GM18511 (cell line): ENCODE measurements around the gene PITPNM3.

Experiments used
- ATAC-seq: cut with Tn5 transposase; IDR thresholded peaks from one replicate; pipeline ENCODE4 v1.9.1; 2021; ENCODE audit warnings: mild to moderate bottlenecking, moderate library complexity; ENCODE audit not compliant: unreplicated experiment

Gene PITPNM3

DNA sequence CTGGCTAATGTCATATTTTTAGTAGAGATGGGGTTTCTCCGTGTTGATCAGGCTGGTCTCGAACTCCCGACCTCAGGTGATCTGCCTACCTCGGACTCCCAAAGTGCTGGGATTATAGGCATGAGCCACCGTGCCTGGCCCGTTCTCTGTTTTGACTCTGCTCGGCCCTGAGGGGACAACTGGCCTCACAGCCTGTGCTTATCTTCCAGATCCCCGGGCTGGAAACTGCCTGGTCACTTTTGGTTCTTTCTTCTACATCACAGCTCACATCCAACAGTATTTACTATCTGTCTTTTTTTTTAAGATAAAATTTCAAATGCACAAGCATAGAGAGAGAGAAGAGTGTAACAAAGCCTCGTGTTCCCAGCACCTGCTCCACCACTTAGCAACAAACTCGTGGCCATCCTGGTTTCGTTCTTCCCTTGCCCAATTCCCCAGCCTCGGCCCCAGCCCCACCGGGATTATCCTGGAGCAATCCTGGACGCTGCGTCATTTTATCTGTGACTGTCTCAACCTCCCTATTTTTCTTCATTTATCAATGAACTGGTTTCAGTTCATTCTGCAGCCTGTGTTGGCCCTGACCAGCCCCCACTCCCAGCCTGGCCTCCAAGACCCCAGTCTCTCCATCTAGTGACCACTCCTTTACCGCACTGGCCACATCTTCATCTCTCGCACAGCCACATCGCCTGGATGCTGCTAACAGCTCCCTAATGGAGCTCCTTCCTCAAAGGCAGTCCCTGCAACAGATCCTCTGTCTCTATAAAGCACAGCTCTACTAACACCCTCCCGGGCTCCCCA, 91.0 kb downstream of the PITPNM3 start:
- no peak for ATAC-seq

DNA sequence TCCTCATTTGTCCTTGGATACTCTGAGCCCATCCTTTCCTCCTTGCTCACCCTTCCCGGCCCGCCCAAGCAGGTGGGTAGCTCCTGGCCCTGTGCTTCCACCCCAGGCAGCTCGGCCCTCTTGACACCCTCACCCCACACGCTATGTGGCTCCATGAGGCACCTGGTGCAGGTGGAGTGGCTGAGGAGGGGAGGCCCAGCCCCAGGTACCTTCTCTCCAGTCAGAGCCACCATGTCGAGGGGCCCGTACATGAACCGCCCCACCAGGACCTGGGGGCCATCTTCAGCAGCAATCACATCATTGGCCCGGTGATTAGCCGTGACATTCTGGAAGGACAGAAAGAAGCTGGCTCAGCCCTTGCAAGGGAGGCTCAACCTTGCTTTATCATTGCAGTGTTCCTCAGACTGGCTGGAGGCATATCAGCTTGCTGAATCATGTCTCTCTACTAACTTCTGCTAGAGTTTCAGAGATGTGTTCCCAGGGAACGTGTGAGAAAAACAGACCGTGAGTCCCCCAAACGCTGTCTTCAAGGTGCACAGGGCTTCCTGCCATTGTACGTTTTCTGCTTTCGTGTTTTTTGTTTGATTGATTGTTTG, 91.8 kb downstream of the PITPNM3 start:
- no peak for ATAC-seq

DNA sequence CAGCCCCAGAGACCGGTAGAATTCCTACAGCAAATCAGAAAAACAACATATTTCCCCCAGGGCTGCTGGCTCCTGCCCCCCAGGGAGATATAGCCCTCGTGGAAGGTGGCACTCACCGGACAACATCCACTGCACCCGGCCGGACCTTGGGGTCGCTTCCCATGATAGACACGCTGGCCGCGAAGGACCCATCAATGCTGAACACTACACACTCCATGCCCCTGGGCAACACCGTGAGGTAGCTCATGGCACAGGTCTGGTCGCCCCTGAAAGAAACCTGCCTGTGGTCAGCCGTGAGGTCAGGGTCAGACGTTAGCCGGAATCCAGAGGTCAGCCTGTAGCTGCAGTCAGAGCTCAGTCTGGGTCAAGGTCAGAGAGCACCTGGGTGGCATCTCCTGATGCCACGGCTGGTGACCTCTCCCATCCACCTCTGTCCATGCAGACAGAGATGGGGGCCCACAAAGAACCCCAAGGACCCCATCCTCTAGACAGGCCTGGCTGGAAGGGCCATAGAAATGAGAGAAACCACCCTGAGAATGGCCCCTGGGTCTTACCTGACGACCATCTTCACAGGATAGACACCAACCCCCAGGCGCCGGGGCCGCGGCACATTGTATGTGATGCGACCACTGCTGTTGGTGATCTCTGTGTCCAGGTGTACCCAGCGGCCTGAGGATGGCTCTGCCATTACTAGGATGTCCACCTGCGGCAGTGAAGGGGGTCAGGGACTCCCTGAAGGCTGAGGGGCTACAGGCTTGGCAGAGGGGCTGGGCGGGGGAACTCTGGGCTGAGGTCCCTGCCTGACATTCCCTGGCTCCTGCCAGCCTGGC, 92.5 kb downstream of the PITPNM3 start:
- no peak for ATAC-seq

DNA sequence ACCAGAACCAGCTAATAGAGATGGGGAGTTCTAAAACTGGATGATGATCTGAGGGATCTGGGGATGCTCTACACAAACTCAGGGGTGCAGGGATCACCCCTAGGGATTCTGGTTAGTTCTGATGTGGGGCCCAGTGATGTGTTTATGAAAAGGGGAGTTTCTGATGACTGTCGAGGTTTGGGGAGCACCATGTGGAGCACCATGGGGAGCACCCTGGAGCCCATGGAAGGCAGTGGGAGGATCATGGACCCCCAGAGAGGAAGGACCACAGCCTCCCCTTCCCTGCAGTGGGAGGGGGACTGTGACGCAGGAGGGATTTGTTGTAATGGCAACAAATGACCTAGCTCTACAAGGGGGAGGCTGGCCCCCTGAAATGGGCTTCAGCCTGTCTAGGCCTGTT, 93.7 kb downstream of the PITPNM3 start:
- no peak for ATAC-seq

DNA sequence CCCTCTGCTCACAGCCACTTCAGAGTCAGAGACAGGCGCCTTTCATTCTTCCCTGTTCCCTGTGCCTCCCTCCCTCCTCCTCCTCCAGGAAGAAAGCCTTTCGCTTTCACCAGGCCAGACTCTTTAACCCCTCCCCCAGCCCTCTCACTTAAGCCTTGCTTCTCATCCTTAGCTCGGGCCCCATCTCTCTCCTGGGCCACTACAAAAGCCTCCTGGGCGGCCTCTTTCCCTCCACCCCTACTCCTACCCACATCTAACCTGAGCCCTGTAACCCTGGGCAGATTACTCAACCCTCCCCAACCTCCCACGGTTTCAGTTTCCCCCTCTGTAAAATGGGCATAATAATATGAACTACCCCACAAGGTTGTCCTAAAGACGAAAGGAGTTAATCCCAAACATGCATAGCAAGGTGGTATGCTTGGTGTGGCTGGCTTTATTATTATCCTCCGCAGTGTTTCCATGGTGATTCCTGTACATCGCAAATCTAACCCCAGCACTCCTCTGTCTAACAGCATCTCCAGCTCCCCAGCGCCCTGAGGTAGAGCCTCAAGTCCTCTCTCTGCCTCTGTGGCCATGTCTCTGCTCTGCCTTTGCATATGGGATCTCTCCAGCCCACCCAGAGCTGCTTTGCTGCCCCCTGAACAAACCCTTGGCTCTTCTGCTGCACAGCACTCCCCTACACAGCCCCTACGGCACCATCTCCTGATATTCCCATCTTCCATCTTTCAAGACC, 94.4 kb downstream of the PITPNM3 start:
- ATAC-seq: no peak

DNA sequence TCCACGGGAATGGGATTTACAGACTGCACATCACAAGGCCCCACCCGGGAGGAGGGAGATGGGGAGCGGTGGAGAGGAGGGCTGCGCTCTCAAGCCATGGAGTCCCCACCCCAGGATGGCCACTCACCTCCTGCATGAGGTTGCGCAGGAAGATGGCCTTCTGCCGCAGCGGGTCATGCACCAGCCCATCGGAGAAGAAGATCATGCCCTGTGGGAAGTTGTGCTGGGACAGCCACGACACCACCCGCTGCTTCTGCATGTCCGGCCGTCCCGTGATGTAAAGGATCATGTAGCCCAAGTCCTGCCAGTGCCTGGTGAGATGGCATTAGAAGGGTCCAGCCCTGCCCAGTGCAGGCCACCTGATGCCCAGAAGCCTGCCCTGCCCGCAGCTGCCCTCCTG, 95.1 kb downstream of the PITPNM3 start:
- ATAC-seq: no peak

DNA sequence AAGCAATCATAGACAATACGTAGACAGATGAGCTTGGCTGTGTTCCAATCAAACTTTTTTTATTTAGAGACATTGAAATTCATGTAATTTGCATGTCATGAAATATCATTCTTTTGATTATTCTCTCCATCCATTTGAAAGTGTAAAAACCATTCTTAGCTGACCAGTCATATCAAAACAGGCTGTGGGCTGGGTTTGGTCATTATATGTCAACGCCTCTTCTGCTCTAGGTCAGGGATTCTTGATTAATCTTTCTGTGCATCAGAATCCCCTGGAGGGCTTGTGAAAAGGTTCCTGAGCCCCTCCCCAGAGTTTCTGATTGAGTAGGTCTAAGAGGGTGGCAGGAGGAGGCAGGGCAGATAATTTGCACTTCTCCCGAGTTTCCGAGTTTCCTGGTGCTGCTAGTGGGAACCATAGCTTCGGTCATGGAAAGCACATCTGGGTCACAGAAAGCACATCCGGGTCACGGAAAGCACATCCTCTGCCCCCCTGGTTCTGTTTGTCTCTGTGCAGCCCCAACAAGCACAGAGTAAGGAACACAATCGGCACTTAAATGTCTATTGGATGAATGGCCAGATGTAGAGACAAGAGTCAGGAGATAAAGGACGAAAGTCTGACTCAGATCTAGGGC, 95.7 kb downstream of the PITPNM3 start:
- ATAC-seq: no peak

DNA sequence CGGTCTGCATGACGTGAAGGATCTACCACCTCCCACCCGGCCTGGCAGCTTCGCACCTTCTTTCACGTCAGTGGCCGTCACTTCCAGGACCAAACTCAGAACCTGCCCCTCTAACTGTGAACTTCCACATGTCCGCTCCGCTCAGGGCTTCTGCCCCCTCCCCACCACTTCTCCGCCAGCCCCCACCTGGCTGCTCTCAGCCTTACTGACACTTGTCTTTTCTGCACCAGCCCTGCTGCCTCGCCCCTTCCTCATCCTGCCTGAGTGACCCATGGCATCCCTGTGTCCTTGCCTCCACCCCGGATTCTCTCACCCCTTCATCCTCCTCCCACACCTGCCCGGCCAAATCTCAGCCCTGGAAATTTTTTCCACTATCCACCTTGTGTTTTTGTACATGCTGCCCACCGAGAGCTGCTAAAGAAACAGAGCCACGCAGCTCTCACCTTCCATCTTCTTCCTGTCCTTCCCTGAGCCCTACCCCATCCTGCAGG, 97.8 kb downstream of the PITPNM3 start:
- ATAC-seq: no peak

DNA sequence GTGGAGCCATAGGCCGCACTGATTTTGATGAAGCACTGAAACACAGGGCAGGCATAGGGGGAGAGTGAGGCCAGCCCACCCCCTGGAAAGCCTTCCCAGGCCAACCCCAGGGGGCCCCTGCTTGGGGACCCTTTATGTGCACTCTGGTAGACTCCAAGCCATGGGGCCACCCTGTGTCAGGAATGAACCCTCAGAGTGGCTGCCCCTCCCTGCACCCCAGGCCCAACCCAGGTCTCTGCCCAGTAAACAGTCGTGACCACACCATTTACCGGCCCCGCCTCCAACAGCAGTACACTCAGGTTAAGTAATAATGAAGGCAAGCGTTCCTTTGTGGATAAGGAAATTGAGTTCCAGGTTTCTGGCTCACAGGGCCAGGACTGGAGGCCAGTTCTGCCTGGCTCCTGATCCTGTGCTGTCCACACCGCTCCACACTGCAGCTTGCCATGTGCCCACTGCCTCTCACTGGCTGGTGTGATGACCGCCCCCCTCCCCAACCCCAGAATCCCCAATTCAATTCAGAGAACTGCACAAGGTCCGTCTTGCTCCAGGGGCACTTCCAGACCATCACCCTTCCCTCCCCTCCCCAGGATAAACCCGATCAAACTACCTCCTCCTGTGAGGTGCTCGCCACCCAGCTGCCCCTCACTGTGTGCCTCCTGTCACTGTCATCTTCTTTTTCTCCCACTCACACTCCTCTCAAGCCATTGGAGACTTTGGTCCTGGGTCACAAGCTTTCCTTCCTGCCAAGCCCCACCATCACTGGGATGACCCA, 98.5 kb downstream of the PITPNM3 start:
- no peak for ATAC-seq

DNA sequence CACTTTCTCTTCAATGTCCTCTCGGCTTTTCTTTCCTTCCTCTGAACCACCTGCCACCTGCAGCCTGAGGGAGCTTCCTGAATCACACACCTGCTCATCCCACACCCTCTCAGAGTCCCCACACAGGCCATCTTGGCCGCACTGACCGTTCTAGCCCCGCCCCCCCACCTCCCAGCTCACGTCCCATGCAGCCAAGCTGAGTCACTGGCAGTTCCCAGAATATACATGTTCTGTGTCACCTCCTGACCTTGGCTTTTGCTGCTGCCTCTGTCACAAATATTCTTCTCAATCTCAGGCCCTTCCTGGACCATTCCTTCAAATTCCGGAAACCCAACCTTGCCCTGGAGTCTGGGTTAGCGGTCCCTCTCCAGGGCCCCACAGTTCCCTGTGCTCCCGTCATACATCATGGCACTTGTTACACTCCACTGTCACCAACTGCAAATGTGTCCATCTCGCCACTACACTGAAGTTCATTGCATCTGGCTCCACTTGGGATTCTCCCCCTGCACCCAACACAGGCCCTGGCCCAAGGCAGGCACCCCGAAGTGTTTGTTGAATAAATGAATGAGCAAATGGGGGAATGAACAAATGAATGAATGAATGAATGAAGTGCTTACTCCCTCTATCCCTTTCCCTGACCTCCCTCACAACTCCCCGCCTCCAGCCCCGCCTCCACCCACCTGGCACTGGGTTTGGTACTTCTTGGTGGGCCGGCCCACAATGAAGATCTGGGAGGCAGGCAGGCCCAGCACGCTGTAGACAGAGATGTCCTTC, 99.3 kb downstream of the PITPNM3 start:
- no peak for ATAC-seq

DNA sequence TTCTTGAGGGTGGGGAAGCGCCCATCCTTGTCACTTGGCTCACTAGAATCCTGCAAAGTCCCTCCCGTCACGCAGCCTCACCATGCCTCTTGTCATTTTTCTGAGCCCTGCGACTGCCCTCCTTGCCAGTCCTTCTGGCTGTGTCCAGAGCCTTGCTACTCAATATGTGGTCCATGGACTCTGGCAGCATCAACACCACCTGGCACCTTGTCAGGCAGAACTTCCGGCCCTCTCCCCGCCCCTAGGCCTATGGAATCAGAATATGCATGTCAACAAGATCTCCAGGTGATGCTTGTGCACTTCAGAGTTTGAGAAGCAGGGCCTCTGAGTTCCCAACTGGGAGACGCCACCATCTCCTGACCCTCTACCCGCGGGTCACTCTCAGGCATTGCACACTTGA, 100.0 kb downstream of the PITPNM3 start:
- ATAC-seq: no peak

DNA sequence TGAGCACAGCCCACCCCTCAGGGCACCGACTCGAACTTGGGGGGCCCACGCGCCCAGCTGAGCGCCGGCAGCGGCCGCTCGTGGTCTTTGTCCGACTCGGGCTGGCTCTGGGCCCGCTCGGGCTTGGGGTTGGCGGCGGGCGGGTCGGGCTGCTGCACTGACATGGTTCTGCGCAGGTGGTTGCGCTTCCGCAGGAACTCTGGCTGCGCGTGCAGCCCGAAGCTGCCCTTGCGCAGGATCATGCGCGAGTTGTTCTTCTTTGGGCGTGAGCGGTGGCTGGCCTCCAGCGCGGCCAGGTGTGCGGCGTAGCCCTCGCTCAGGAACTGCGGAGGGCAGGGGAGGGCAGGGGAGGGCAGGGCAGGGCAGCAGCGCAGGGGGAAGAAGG, 101.0 kb downstream of the PITPNM3 start:
- ATAC-seq: no peak

DNA sequence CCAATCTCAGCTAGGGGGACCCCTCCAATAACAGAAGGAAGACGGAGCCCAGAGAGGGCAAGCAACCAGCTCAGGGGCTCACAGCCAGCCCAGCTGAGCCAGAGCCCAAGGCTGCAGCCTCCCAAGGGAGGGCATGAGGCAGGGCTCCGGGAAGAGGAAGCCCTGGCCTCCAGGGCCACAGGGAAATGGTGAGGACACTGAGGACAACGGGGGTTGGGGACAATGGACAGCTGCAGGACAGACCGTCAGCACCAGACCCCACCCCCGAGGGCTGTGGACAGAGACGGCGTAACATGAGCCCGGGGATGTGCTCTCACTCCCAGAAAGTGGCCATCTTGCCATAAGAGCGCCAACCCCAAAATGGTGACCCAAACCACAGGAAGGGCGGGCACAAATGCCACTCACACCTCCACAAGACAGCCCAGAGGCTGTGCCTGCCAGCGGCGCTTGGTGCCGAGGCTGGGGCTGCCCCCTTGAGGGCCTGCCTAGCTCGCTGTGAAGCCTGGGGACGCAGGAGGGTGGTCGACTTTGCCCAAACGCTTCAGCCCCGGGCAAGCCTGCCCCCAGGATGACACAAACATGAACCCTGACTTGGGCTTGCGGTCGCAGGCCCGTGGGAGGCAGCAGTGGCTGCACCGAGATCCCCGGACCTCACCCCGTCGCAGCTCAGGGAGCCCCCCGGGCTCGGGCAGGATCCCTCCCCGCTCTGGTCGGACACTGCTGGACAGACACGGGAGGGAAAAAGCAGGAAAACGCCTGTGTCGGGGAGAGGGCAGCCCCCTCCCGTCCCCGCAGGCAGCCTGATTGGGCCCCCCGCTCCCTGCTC, 101.6 kb downstream of the PITPNM3 start:
- no peak for ATAC-seq

DNA sequence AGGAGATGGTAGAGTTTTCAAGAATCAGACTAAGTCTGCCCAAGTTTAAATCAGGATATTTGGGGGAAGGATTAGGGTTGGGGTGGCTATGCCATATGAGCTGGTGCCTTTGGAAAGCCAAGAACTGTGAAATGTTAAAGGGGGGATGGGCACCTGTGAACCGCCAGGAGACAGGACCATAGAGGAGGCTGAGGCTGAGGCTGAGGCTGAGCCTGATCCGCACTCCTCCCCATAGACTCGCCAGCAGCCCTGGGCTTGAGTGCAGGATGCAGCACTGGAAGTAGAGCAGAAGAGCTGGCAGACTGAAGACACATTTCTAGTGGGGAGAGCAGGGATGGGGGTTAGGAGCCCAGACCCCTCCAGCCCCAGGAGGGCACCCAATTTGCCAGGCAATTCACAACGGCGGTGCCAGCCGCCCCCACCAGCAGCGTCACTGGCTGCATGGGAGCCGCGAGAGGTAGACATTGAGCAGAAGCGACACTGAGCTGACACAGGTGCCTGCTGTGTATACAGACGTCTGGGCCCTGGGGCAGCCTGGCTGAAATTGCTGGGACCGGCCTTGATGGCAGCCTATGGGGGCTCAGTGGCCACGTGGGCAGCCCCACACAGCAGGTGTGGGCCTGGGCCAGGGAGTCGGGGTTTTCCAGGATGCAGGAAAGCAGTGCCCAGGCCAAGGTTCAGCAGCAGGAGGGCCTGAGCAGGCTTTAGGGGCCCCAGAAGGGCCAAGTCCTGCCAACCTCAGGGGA, 102.9 kb downstream of the PITPNM3 start:
- ATAC-seq: no peak

DNA sequence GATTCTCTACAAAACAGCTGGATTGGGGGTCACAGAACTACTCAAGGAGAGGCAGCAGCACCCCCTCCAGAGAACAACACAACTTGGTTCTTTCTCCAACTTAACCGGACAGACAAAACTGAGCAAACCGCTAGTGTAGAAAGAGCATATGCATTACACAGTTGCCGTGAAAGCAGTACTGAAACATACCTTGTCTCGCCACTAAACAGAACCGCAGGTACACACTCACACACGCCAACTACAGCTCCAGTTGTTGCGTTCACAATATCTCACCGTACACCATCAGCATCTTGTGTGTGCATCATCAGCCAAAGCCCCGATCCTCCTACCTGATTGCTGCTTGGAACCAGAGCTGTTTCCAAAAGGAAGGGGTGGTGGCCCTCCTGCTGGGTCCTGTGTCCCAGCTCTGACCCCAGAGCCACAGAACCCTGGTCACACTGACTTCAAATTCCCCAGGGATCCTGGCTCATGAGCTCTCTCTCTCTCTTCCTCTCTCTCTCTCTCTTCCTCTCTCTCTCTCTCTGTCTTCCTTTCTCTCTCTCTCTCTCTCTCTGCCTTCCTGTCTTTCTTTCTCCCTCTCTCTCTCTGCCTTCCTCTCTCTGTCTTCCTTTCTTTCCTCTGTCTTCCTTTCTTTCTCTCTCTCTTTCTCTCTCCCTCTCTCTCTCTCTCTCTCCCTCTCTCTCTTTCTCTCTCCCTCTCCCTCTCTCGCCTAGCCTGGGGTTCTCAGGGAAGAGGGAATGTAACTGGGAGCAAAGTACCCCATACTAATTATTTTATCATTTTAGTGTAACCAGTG, 103.7 kb downstream of the PITPNM3 start:
- ATAC-seq: no peak

DNA sequence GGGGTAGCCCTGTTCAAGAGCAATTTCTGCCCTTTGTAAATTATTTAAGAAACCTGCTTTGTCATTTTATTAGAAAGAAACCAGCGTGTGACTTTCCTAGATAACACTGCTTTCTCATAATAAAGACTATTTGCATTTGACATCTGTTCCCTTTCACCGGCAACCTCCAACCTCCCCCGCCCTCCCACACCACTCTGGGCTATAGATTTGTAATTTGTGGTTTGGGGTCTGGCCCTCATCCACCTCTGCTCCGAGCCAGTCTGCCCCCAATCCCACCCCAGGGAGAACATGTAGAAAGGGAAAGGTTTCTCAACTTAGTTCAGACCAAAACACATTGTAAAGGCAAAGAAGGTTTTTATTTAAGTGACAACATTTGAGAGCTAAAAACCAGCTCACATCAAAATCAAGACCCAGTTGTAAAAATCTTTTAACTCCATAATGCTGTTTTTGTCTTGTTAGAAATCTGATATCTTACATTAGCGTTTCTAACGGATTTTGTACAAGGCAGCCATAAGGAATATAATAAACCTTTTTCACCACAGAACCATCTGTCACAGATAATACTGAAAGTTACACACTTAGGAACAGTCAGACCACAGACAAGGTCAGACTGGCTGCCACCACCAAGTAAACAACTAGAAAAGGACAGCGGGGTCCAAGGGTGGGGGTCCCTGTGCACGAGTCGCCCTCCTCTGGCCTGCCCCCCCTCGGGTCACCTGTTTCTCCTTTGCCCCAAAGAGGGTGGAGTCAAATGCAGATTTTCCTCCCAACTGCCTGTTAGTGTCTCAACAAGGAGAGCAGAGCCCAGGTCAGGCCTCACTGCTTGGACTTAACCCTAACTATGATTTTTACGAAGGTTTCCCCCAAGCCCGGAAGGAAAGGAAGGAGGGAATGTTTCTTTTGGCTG, 105.2 kb downstream of the PITPNM3 start:
- ATAC-seq: no peak
